Thyroid gland (tissue), 4 donors: ENCODE data around the gene LGR6.

Experiments
- POLR2A ChIP-seq, 2 donors: fragments of 450-650 bp; IDR thresholded peaks; one replicate each; pipeline ENCODE4 v1.6.1; 2017; ENCODE audit warnings: antibody characterized with exemption in 2 of 2, mild to moderate bottlenecking in 2 of 2, moderate library complexity in 1 of 2
- TF ChIP-seq, protein P1 (sequence below), 6 experiments: fragments of 200-600 bp in 3 of 6; fragments of 450-650 bp in 3 of 6; sonication (generic) in 3 of 6; IDR thresholded peaks; one replicate each; pipeline ENCODE4 v1.5.1; 2016 to 2019; ENCODE audit warnings: antibody characterized with exemption in 6 of 6, mild to moderate bottlenecking in 2 of 6, inconsistent platforms in 1 of 6, moderate library complexity in 1 of 6

DNA sequence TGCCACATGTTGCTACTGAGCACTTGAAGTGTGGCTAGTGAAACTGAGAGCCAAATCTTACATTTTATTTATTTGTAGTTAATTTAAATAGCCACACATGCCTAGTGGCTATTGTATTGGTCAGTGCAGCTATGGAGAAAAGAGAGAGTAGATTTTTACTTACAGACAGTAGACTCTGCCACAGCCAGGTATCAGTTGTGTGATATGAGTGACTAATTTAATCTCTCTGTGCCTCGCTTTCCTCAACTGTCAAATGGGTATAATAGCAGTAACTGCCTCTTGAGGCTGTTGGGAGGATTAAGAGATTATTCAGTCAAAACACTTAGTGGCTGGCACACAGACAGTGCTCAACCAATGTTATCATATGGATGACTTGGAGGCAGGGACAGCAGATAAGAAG, 99.2 kb downstream of the LGR6 start:
- TF ChIP-seq, protein P1, sequence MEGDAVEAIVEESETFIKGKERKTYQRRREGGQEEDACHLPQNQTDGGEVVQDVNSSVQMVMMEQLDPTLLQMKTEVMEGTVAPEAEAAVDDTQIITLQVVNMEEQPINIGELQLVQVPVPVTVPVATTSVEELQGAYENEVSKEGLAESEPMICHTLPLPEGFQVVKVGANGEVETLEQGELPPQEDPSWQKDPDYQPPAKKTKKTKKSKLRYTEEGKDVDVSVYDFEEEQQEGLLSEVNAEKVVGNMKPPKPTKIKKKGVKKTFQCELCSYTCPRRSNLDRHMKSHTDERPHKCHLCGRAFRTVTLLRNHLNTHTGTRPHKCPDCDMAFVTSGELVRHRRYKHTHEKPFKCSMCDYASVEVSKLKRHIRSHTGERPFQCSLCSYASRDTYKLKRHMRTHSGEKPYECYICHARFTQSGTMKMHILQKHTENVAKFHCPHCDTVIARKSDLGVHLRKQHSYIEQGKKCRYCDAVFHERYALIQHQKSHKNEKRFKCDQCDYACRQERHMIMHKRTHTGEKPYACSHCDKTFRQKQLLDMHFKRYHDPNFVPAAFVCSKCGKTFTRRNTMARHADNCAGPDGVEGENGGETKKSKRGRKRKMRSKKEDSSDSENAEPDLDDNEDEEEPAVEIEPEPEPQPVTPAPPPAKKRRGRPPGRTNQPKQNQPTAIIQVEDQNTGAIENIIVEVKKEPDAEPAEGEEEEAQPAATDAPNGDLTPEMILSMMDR (IDR thresholded peaks at IDR 0.05) = no peak
- TF ChIP-seq POLR2A (IDR thresholded peaks at IDR 0.05) = no peak
